ENCODE data around the gene RTN4RL1.

The RTN4RL1 gene

DNA sequence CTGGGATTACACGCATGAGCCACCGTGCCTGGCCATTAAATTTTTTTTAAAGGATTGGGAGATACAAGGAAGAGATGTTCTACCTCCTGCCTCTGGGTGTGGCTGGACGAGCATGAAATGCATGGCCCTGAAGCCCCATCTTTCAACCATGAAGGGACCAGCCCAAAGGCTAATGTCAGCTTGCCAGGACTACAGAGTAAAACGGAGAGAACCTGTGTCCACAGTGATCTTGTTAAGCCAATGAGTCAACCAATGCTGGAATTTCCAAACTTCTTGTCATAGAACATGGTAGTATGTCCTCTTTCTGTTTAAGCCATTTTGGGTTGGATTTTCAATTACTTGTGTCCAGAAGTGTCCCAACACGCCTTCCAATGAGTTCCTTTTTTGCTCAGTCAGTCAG lies 71.3 kb downstream of the RTN4RL1 start:
- no peaks in the 10 kb centered on the region for H3K4me1 ChIP-seq (ENCODE audit: control insufficient read depth, insufficient read depth, low read length)
- H3K36me3 ChIP-seq (ENCODE audit: control insufficient read depth, insufficient read depth, low read length): no peaks in the 10 kb centered on the region
- H3K9ac ChIP-seq (ENCODE audit: low read depth, low read length): no peak overlapping the region
- no peak overlapping the region for H3K4me3 ChIP-seq (ENCODE audit: low read depth, low read length)
- no peak overlapping the region for H3K27ac ChIP-seq (ENCODE audit: low read depth, low read length)
- H3K9me3 ChIP-seq (ENCODE audit: control insufficient read depth, insufficient read depth, low read length): no peaks in the 10 kb centered on the region
- H3K27me3 ChIP-seq (ENCODE audit: control insufficient read depth, insufficient read depth, low read length): peaks cover 71% of the 10 kb centered on the region

DNA sequence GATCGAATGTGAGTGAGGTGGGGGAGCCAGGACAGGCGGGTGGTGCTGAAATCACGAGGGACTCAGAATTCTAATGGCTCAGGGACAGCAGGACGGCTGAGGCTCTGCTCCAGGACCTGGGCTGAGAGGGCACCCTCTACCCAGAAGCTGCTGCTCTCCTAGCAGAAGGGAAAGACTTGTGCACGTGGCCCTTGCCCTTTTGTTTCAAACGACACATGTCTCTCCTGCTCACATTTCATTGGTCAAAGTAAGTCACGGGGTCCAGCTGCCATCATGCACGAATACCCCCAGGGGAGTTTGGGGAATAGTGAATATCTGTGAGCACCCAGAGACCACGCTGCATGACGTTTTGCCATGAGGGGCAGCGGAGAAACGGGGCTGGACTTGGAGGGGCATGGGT lies 73.2 kb downstream of the RTN4RL1 start:
- peaks cover 52% of the 10 kb centered on the region for H3K27me3 ChIP-seq (ENCODE audit: control insufficient read depth, insufficient read depth, low read length)
- H3K9me3 ChIP-seq (ENCODE audit: control insufficient read depth, insufficient read depth, low read length): no peaks in the 10 kb centered on the region
- H3K9ac ChIP-seq (ENCODE audit: low read depth, low read length): no peak overlapping the region
- no peaks in the 10 kb centered on the region for H3K36me3 ChIP-seq (ENCODE audit: control insufficient read depth, insufficient read depth, low read length)
- no peak overlapping the region for H3K27ac ChIP-seq (ENCODE audit: low read depth, low read length)
- no peaks in the 10 kb centered on the region for H3K4me1 ChIP-seq (ENCODE audit: control insufficient read depth, insufficient read depth, low read length)
- no peak overlapping the region for H3K4me3 ChIP-seq (ENCODE audit: low read depth, low read length)

DNA sequence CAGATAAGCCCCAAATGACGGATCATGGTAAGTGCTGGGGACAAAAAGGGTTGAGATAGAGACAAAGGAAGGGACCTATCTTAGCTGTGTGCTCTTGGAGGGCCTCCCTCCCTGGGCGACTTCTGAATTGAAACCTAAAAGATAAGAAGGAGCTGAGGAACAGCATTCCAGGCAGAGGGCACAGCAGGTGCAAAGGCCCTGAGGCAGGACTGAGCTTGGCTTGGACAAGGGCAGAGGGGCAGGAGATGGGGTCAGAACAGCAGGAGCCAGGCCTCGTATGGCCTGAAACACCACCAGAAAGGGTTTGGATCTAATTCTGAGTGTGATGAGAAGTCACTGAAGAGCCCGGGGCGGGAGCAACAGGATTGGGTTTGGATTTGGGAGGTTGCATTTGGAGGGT lies 75.4 kb downstream of the RTN4RL1 start:
- H3K9me3 ChIP-seq (ENCODE audit: control insufficient read depth, insufficient read depth, low read length): no peaks in the 10 kb centered on the region
- no peak overlapping the region for H3K9ac ChIP-seq (ENCODE audit: low read depth, low read length)
- H3K36me3 ChIP-seq (ENCODE audit: control insufficient read depth, insufficient read depth, low read length): no peaks in the 10 kb centered on the region
- peaks cover 32% of the 10 kb centered on the region for H3K27me3 ChIP-seq (ENCODE audit: control insufficient read depth, insufficient read depth, low read length)
- no peak overlapping the region for H3K27ac ChIP-seq (ENCODE audit: low read depth, low read length)
- H3K4me1 ChIP-seq (ENCODE audit: control insufficient read depth, insufficient read depth, low read length): no peaks in the 10 kb centered on the region
- no peak overlapping the region for H3K4me3 ChIP-seq (ENCODE audit: low read depth, low read length)

DNA sequence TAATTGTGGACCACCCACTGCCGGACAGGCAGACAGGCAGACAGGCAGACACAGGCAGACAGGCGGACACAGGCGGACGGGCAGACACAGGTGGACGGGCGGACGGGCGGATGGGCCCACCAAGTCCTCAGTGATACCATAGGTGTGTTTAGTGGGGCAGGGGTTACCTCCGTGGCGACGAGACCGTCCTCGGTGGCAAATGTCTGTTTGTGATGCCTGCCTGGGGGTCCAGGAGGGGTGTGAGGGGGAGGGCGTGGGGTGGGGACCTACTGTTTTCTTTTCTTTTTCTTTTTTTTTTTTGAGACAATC lies 76.7 kb downstream of the RTN4RL1 start:
- no peaks in the 10 kb centered on the region for H3K9me3 ChIP-seq (ENCODE audit: control insufficient read depth, insufficient read depth, low read length)
- H3K4me1 ChIP-seq (ENCODE audit: control insufficient read depth, insufficient read depth, low read length): no peaks in the 10 kb centered on the region
- no peak overlapping the region for H3K9ac ChIP-seq (ENCODE audit: low read depth, low read length)
- no peak overlapping the region for H3K27ac ChIP-seq (ENCODE audit: low read depth, low read length)
- H3K4me3 ChIP-seq (ENCODE audit: low read depth, low read length): no peak overlapping the region
- H3K27me3 ChIP-seq (ENCODE audit: control insufficient read depth, insufficient read depth, low read length): peaks cover 20% of the 10 kb centered on the region
- no peaks in the 10 kb centered on the region for H3K36me3 ChIP-seq (ENCODE audit: control insufficient read depth, insufficient read depth, low read length)

DNA sequence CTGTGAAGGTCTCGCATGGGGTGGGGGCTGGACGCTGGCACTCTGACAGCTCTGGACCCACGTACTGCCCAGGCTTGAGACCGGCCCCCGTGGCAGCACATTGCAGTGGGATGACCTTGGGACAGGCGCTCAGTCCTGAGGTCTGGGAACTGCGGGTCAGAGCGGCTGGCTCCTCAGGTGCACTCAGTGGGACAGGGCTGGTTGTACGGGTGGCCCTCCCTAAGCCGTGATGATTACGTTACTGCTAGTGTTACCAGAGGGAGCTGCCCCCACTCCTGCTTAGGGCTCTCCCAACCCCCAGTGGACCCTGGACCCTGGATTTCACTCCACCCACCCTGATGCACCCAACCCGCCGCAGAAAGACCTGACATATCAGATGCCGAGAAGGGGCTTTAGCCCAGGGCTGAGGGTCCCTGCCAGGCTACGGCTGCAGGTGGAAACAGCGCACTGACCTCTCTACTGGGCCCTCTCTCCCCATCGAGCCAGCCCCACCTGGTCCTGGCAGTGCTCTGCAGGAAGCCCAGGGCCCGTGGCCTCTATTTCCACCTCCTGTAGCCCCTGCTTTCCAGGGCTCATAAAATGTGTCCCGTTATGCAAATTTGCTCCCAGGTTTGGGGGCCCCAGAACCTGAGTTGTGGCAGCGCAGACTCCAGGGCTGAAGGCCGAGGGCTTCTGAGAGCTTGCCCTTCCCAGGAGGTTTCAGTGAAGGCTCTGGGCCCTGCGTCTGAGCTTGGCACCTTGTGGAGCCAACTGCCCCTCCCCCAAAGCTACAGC lies 77.2 kb downstream of the RTN4RL1 start:
- Histone ChIP-seq H3K9ac (ENCODE audit: low read depth, low read length) (no peak overlapping the region), H3K36me3 (ENCODE audit: control insufficient read depth, insufficient read depth, low read length) (no peaks in the 10 kb centered on the region), H3K27me3 (ENCODE audit: control insufficient read depth, insufficient read depth, low read length) (peaks cover 15% of the 10 kb centered on the region), H3K4me3 (ENCODE audit: low read depth, low read length) (no peak overlapping the region), H3K27ac (ENCODE audit: low read depth, low read length) (no peak overlapping the region), H3K4me1 (ENCODE audit: control insufficient read depth, insufficient read depth, low read length) (no peaks in the 10 kb centered on the region), H3K9me3 (ENCODE audit: control insufficient read depth, insufficient read depth, low read length) (no peaks in the 10 kb centered on the region)

DNA sequence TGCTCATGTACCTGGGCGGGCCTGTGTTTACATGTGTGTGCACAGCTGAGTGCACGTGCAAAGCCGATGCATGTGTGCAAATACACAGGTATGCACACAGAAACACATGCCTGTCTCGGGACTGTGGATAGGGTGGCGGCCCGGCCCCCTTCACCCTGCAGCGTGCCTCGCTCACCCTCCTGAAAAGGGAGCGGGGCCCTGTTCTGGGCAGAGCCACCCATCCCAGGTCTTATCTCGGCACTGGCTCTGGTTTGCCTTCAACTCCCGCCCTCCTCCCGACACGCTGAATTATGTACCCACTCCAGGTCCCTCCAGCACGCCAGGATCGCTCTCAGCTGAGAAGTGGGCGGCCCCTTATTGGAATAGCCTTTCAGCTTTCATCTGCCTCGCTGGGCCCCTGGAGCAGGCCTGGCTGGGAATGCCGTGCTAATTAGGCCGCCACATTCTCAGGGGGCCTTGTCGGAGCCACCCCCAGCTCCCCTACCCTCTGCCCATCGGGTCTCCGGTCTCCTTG lies 77.8 kb downstream of the RTN4RL1 start:
- H3K9ac ChIP-seq (ENCODE audit: low read depth, low read length): no peak overlapping the region
- no peak overlapping the region for H3K4me3 ChIP-seq (ENCODE audit: low read depth, low read length)
- no peaks in the 10 kb centered on the region for H3K36me3 ChIP-seq (ENCODE audit: control insufficient read depth, insufficient read depth, low read length)
- H3K27me3 ChIP-seq (ENCODE audit: control insufficient read depth, insufficient read depth, low read length): peaks cover 10% of the 10 kb centered on the region
- H3K4me1 ChIP-seq (ENCODE audit: control insufficient read depth, insufficient read depth, low read length): no peaks in the 10 kb centered on the region
- H3K9me3 ChIP-seq (ENCODE audit: control insufficient read depth, insufficient read depth, low read length): no peaks in the 10 kb centered on the region
- H3K27ac ChIP-seq (ENCODE audit: low read depth, low read length): no peak overlapping the region

DNA sequence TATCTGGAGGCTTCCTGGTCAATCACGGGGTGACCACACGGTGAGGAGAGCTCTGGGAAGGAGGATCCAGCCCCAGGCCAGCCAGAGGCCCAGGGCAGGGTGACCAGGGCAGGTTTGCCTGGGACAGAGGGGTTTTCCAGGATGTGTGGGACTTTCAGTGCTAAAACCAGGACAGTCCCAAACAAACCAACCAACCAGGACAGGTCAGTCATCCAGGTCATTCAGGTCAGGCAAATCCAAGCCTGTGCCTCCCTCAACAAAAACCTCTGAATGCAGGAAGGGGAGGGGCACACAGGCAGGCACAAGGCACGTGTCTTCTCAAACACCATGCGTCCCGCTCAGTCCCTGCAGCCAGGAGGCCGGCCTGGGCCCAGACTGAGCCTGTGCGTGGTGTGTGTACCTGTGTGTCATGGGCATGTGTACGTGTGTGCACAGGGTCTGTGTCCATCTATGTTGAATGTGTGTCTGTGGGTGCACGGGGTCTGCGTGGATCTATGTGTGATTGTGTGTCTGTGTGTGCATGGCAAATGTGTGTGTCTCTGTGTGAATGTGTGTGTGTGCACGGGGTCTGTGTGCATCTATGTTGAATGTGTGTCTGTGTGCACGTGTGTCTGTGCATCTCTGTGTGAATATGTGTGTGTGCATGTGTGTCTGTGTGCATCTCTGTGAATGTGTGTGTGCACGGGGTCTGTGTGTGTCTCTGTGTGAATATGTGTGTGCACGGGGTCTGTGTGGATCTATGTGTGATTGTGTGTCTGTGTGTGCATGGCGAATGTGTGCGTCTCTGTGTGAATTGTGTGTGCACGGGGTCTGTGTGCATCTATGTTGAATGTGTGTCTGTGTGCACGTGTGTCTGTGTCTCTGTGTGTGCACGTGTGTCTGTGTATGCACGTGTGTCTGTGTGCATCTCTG lies 78.9 kb downstream of the RTN4RL1 start:
- Histone ChIP-seq H3K27me3 (ENCODE audit: control insufficient read depth, insufficient read depth, low read length) (peaks cover 4% of the 10 kb centered on the region; the same call in 1 of the 2 replicates), H3K4me1 (ENCODE audit: control insufficient read depth, insufficient read depth, low read length) (no peaks in the 10 kb centered on the region), H3K27ac (ENCODE audit: low read depth, low read length) (no peak overlapping the region), H3K4me3 (ENCODE audit: low read depth, low read length) (no peak overlapping the region), H3K9me3 (ENCODE audit: control insufficient read depth, insufficient read depth, low read length) (no peaks in the 10 kb centered on the region), H3K9ac (ENCODE audit: low read depth, low read length) (no peak overlapping the region), H3K36me3 (ENCODE audit: control insufficient read depth, insufficient read depth, low read length) (no peaks in the 10 kb centered on the region)

DNA sequence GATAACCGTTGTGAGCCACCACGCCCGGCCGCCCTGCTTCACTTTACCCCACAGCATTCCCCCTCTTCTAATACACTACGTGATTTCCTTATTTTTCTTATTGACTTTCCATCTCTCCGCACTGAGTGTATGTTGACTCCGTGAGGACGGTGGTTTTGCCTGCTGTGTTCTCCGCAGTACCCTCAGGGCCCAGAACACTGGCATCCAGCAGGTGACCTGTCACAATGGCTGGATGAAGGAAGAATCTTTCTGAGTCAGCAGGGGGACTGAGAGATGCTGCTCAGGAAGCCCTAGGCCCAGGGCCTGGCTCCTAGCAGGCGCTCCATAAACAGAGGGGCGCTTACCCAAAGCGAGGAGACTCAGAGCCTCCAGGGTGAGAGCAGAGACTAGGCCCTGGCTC lies 79.5 kb downstream of the RTN4RL1 start:
- Histone ChIP-seq H3K9ac (ENCODE audit: low read depth, low read length) (no peak overlapping the region), H3K27me3 (ENCODE audit: control insufficient read depth, insufficient read depth, low read length) (peaks cover 2% of the 10 kb centered on the region; the same call in 1 of the 2 replicates), H3K4me1 (ENCODE audit: control insufficient read depth, insufficient read depth, low read length) (no peaks in the 10 kb centered on the region), H3K27ac (ENCODE audit: low read depth, low read length) (no peak overlapping the region), H3K9me3 (ENCODE audit: control insufficient read depth, insufficient read depth, low read length) (no peaks in the 10 kb centered on the region), H3K36me3 (ENCODE audit: control insufficient read depth, insufficient read depth, low read length) (no peaks in the 10 kb centered on the region), H3K4me3 (ENCODE audit: low read depth, low read length) (no peak overlapping the region)

DNA sequence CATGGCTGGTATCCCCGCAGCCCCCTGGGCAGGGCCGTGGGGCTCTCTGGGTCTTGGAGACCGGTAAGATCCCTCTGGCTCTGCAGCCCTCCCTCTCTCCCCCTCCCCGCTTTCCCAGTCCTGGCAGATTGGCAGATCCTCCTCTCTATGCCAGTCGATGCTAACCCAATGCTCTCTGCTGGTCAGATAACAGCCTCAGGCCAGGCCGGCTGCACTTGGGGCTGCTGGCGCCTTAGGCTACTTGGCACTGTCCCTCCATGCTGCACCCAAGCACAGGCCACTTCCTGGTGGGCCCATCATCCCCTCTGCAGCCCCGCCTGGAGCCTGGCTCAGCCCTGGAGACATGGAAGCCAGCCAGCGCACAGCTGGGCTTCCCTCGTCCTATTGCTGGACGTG lies 81.7 kb downstream of the RTN4RL1 start:
- H3K9me3 ChIP-seq (ENCODE audit: control insufficient read depth, insufficient read depth, low read length): no peaks in the 10 kb centered on the region
- H3K4me1 ChIP-seq (ENCODE audit: control insufficient read depth, insufficient read depth, low read length): no peaks in the 10 kb centered on the region
- no peaks in the 10 kb centered on the region for H3K36me3 ChIP-seq (ENCODE audit: control insufficient read depth, insufficient read depth, low read length)
- H3K4me3 ChIP-seq (ENCODE audit: low read depth, low read length): no peak overlapping the region
- H3K9ac ChIP-seq (ENCODE audit: low read depth, low read length): no peak overlapping the region
- H3K27ac ChIP-seq (ENCODE audit: low read depth, low read length): no peak overlapping the region
- H3K27me3 ChIP-seq (ENCODE audit: control insufficient read depth, insufficient read depth, low read length): no peaks in the 10 kb centered on the region

DNA sequence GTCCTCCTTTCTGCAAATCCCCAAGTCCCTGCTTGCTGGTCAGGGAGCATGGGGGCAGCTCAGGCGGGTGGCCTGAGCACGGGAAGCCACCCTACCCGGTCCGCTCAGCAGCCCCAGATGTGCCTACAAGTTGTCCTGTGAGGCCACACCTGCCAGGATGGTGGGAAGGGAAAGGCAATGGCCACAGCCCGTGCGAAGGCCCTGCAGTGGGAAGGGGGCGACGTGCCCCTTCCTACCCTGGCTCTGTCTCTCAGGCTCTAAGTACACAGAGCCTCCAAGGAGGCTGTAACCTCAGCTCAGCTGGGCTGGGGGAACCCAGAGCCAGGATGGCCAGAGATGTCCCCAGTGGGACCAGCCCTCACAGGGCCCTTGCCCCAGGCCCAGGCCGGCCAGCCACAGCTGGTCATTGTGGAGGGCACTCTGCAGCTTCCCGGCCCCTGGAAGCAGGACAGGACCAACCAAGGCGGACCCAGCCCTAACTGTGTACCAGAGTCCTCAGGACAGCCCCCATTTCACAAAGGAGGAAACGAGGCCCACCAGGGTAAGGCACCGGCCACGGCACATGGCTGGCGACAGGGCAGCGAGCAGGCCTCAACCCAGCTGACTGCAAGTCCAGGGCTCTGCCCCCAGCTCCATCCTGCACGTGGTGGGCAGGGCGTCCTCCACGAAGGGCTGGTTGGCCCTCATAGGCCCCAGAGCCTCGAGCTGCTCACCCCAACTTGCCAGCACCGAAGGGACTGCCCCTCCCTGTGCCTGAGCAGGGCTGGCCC lies 82.3 kb downstream of the RTN4RL1 start:
- H3K27ac ChIP-seq (ENCODE audit: low read depth, low read length): no peak overlapping the region

DNA sequence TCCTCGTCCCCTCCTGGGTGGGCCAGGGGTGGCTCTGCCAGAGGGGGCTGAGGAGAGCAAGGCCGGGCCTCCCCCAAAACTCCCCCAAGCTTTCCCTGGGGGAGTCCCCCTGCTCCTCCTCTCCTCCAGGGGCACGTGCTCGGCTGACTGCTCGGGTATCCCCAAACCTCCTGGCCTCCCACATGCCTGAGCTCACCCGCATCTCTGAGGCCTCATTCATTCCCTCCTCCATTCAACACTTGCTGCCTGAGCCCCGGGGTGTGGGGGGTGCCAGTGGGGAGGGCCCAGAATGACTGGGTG lies 83.1 kb downstream of the RTN4RL1 start:
- no peaks in the 10 kb centered on the region for H3K9me3 ChIP-seq (ENCODE audit: control insufficient read depth, insufficient read depth, low read length)
- no peak overlapping the region for H3K4me3 ChIP-seq (ENCODE audit: low read depth, low read length)
- H3K9ac ChIP-seq (ENCODE audit: low read depth, low read length): no peak overlapping the region
- H3K36me3 ChIP-seq (ENCODE audit: control insufficient read depth, insufficient read depth, low read length): no peaks in the 10 kb centered on the region
- H3K4me1 ChIP-seq (ENCODE audit: control insufficient read depth, insufficient read depth, low read length): no peaks in the 10 kb centered on the region
- H3K27ac ChIP-seq (ENCODE audit: low read depth, low read length): no peak overlapping the region
- no peaks in the 10 kb centered on the region for H3K27me3 ChIP-seq (ENCODE audit: control insufficient read depth, insufficient read depth, low read length)

More for the DNA sequence above, 82.3 kb downstream of the RTN4RL1 start:
- Histone ChIP-seq H3K27me3 (ENCODE audit: control insufficient read depth, insufficient read depth, low read length) (no peaks in the 10 kb centered on the region), H3K4me3 (ENCODE audit: low read depth, low read length) (no peak overlapping the region), H3K36me3 (ENCODE audit: control insufficient read depth, insufficient read depth, low read length) (no peaks in the 10 kb centered on the region), H3K9me3 (ENCODE audit: control insufficient read depth, insufficient read depth, low read length) (no peaks in the 10 kb centered on the region), H3K4me1 (ENCODE audit: control insufficient read depth, insufficient read depth, low read length) (no peaks in the 10 kb centered on the region), H3K9ac (ENCODE audit: low read depth, low read length) (no peak overlapping the region)
